ENCODE data around the gene ZNF562. TPM values are rescaled to one million over a fixed set of nuclear protein-coding genes. Genes with fewer than 3 reads are reported as not detected.

The ZNF562 gene
- total RNA-seq, 1 donor from 2014 or later = 3.3 TPM

GRCh38 chr19:9650345-9650744, 24.6 kb downstream of the ZNF562 start:
- peaks cover 46% of the 10 kb centered on the region for H3K9me3 Mint-ChIP-seq
- Histone ChIP-seq H3K9me3 (ENCODE audit: low read depth) (peaks cover 8% of the 10 kb centered on the region), H3F3A (ENCODE audit: low read depth) (no peaks in the 10 kb centered on the region), H2AFZ (replicated peaks) (no peak overlapping the region), H4K20me1 (ENCODE audit: low read depth) (no peaks in the 10 kb centered on the region), H3K36me3 (no peaks in the 10 kb centered on the region), H3K27ac (no peak overlapping the region), H3K79me2 (ENCODE audit: low read depth) (no peaks in the 10 kb centered on the region), H3K27me3 (no peaks in the 10 kb centered on the region), H3K9ac (no peak overlapping the region), H3K4me1 (no peaks in the 10 kb centered on the region), H3K4me3 (no peak overlapping the region), H3K4me2 (no peak overlapping the region)
- H3K27ac Mint-ChIP-seq = no peak overlapping the region
- no peak for DNase-seq (ENCODE audit: low spot score)
- H3K4me1 Mint-ChIP-seq = no peaks in the 10 kb centered on the region
- H3K36me3 Mint-ChIP-seq = peaks cover 66% of the 10 kb centered on the region
- H3K27me3 Mint-ChIP-seq (ENCODE audit: insufficient read depth, low read depth) = no peaks in the 10 kb centered on the region
- TF ChIP-seq CTCF (IDR thresholded peaks at IDR 0.05) = no peak
- no peak for TF ChIP-seq EZH2phosphoT487 (IDR thresholded peaks at IDR 0.05)
- no peak for TF ChIP-seq EZH2 (IDR thresholded peaks at IDR 0.05)
- no peak overlapping the region for H3K4me3 Mint-ChIP-seq

GRCh38 chr19:9645472-9645871, 29.4 kb downstream of the ZNF562 start:
- no peak overlapping the region for H2AFZ ChIP-seq (replicated peaks)
- no peak overlapping the region for H3K4me2 ChIP-seq
- Mint-ChIP-seq H3K9me3 (peaks cover 5% of the 10 kb centered on the region), H3K4me3 (no peak overlapping the region), H3K27me3 (ENCODE audit: insufficient read depth, low read depth) (no peaks in the 10 kb centered on the region), H3K4me1 (no peaks in the 10 kb centered on the region), H3K36me3 (peaks cover 48% of the 10 kb centered on the region), H3K27ac (no peak overlapping the region)
- no peaks in the 10 kb centered on the region for H3K27me3 ChIP-seq
- H4K20me1 ChIP-seq (ENCODE audit: low read depth) = no peaks in the 10 kb centered on the region
- no peaks in the 10 kb centered on the region for H3F3A ChIP-seq (ENCODE audit: low read depth)
- no peaks in the 10 kb centered on the region for H3K79me2 ChIP-seq (ENCODE audit: low read depth)
- TF ChIP-seq CTCF (IDR thresholded peaks at IDR 0.05) = no peak
- no peak for TF ChIP-seq EZH2 (IDR thresholded peaks at IDR 0.05)
- no peak for TF ChIP-seq EZH2phosphoT487 (IDR thresholded peaks at IDR 0.05)
- no peaks in the 10 kb centered on the region for H3K36me3 ChIP-seq
- H3K4me1 ChIP-seq = no peaks in the 10 kb centered on the region
- H3K27ac ChIP-seq = no peak overlapping the region
- no peak for DNase-seq (ENCODE audit: low spot score)
- no peak overlapping the region for H3K9ac ChIP-seq
- H3K9me3 ChIP-seq (ENCODE audit: low read depth) = no peaks in the 10 kb centered on the region
- no peak overlapping the region for H3K4me3 ChIP-seq

DNA sequence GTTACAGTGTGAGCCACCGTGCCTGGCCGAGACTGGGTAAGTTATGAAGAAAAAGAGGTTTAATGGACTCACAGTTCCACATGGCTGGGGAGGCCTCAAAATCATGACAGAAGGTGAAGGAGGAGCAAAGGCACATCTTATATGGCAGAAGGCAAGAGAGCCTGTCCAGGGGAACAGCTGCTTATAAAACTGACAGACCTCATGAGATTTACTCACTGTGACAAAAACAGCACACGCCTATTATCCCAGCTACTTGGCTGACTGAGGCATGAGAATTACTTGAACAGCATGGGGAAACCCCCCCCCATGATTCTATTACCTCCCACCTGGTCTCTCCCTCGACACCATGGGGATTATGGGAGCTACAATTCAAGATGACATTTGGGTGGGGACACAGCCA, 30.4 kb downstream of the ZNF562 start:
- Histone ChIP-seq H3K4me3 (no peak overlapping the region), H3K9me3 (ENCODE audit: low read depth) (no peaks in the 10 kb centered on the region), H3K27ac (no peak overlapping the region), H3K27me3 (no peaks in the 10 kb centered on the region), H3K4me1 (no peaks in the 10 kb centered on the region), H3K9ac (no peak overlapping the region), H2AFZ (replicated peaks) (no peak overlapping the region), H3F3A (ENCODE audit: low read depth) (no peaks in the 10 kb centered on the region), H3K4me2 (no peak overlapping the region), H4K20me1 (ENCODE audit: low read depth) (no peaks in the 10 kb centered on the region), H3K36me3 (no peaks in the 10 kb centered on the region), H3K79me2 (ENCODE audit: low read depth) (no peaks in the 10 kb centered on the region)
- Mint-ChIP-seq H3K9me3 (peaks cover 2% of the 10 kb centered on the region), H3K4me3 (no peak overlapping the region), H3K27me3 (ENCODE audit: insufficient read depth, low read depth) (no peaks in the 10 kb centered on the region), H3K4me1 (no peaks in the 10 kb centered on the region), H3K36me3 (peaks cover 45% of the 10 kb centered on the region), H3K27ac (no peak overlapping the region)
- no peak for TF ChIP-seq EZH2phosphoT487 (IDR thresholded peaks at IDR 0.05)
- TF ChIP-seq EZH2 (IDR thresholded peaks at IDR 0.05) = no peak
- no peak for TF ChIP-seq CTCF (IDR thresholded peaks at IDR 0.05)
- DNase-seq (ENCODE audit: low spot score) = no peak

Data from neural progenitor cell (in vitro differentiated cells).